Lower leg skin (tissue), 3 donors: ENCODE results near the gene RPS10.

Source experiments
- POLR2A ChIP-seq, 2 donors: fragments of 450-650 bp; IDR thresholded peaks; one replicate each; pipeline ENCODE4 v1.6.1; 2016 to 2017; ENCODE audit warnings: antibody characterized with exemption in 2 of 2, mild to moderate bottlenecking in 1 of 2, moderate library complexity in 1 of 2
- TF ChIP-seq, protein P1 (sequence below), 3 donors: fragments of 450-650 bp; IDR thresholded peaks; one replicate each; pipeline ENCODE4 v1.5.1; 2016; ENCODE audit warnings: antibody characterized with exemption in 3 of 3, mild to moderate bottlenecking in 3 of 3, moderate library complexity in 2 of 3

DNA sequence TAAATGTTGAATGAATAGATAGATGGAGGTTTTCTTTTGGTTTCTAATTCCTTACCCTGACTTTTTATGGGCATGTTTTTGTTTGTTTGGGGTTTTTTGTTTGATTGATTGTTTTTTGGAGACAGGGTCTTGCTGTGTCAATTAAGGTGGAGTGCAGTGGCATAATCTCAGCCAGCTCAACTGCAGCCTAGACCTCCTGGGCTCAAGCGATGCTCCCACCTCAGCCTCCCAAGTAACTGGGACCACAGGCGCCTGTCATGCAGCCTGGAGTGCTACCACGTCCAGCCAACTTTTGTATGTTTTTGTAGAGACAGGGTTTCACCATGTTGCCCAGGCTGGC, 31.9 kb downstream of the RPS10 start:
- TF ChIP-seq POLR2A (IDR thresholded peaks at IDR 0.05), result no peak
- TF ChIP-seq, protein P1, sequence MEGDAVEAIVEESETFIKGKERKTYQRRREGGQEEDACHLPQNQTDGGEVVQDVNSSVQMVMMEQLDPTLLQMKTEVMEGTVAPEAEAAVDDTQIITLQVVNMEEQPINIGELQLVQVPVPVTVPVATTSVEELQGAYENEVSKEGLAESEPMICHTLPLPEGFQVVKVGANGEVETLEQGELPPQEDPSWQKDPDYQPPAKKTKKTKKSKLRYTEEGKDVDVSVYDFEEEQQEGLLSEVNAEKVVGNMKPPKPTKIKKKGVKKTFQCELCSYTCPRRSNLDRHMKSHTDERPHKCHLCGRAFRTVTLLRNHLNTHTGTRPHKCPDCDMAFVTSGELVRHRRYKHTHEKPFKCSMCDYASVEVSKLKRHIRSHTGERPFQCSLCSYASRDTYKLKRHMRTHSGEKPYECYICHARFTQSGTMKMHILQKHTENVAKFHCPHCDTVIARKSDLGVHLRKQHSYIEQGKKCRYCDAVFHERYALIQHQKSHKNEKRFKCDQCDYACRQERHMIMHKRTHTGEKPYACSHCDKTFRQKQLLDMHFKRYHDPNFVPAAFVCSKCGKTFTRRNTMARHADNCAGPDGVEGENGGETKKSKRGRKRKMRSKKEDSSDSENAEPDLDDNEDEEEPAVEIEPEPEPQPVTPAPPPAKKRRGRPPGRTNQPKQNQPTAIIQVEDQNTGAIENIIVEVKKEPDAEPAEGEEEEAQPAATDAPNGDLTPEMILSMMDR (IDR thresholded peaks at IDR 0.05), result no peak
